Skeletal muscle cell (primary cell): ENCODE measurements around the gene PPP2R3B.
A peak's percentile ranks its signal among the peaks of the same experiment; 100 is the strongest.
"Not testable (repeated sequence)": the region's sequence is repeated elsewhere in the genome, so short reads cannot be mapped to it uniquely, and the experiment has no call there.

Source experiments
- DNase-seq: peaks from one replicate; pipeline ENCODE4 v3.0.0-alpha.2; 2010; ENCODE audit warnings: low read depth
- H3K4me3 ChIP-seq: 2 replicates; pipeline ENCODE4 v1.5.1; 2011; ENCODE audit warnings: low read depth, mild to moderate bottlenecking, control low read depth, low read length, moderate library complexity

Gene PPP2R3B

DNA sequence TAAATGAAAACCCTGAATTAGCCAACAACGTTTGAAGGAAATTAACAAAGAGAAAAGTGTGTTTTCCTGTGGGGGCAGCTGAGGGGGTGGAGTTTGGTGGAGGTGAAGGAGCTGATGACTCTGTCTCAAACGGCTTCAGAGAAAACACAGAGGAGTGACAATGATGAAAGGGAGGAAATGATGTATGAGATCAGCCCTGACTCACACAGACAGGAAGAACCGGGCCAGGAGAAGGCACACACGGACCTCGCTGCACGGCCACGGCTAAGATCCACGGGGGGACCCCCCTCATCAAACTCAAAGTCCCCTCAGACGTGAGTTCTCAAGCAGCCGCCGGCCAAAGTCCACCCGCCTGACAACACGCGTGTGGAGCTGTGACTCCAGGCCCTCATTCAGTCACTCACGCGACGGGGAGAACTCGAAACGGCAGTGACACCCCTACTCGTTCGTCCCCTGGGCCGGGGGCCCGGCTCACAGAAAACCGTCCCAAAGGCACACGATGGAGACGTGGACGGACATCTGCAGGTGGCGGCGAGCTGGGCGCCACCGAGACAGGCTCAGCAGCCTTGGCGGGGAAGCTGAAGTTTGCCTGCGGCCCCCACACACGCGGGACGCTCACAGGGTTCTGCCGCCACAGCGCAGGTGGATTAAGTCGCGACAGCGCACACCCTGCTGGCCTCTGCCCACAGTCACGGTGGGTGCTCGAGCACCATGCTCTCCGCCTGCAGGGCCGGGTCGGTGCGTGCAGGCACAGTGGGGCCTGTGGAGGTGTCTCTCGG, 28.8 kb downstream of the PPP2R3B start:
- no peak overlapping the region for H3K4me3 ChIP-seq
- DNase-seq, result peak; percentile 21

DNA sequence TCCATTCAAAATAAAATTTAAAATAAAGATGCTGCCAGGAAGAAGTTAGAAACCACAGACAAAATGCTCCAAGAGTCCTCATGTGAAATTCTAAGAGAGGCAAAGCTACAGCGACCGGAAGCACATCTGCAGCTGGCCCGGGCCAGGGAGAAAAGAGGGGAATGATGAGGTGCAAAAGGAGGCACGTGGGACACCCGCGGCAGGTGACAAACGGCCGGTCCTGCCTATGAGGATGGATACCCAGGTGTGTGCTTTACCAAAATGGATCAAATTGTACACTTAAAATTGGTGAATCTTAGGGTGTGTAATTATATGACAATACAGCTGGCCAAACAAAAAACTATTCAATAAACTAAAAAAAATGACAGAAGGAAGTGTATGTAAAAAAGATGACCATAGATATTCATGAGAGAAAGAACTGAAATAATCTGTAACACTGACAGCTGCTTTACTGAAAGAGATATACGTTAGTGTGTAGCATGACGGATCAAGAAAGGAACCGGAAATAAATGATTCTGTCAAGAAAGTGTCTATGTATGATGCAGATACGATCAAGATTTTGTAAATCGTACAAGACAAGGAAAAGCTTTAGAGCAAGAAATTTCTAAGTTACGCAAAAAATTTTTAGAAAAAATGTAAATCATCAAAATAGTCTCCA, 29.5 kb downstream of the PPP2R3B start:
- DNase-seq, result no peak
- no peak overlapping the region for H3K4me3 ChIP-seq

DNA sequence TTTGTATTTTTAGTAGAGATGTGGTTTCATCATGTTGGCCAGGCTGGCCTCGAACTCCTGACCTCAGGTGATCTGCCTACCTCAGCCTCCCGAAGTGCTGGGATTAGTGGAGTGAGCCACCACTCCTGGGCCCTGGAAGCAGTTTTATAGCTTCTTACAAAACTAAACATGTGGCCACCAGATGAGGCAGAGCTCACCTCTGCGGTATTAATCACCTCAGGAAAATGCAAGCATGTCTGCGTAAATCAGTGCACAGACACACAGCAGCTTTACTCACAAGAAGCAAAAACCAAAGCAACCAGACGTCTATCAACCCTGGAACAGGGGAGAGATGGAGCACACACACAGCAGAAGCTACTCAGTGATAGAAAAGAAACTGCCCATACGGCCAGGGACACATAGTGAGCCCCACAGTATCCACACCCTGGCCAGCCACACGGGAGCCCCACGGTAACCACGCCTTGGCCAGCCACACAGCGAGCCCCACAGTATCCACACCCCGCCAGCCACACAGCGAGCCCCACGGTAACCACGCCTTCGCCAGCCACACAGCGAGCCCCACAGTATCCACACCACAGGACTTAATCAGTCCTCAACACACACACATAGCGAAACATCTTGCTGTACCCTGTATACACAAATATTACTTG, 30.2 kb downstream of the PPP2R3B start:
- no peak overlapping the region for H3K4me3 ChIP-seq
- peak; percentile 50 for DNase-seq

DNA sequence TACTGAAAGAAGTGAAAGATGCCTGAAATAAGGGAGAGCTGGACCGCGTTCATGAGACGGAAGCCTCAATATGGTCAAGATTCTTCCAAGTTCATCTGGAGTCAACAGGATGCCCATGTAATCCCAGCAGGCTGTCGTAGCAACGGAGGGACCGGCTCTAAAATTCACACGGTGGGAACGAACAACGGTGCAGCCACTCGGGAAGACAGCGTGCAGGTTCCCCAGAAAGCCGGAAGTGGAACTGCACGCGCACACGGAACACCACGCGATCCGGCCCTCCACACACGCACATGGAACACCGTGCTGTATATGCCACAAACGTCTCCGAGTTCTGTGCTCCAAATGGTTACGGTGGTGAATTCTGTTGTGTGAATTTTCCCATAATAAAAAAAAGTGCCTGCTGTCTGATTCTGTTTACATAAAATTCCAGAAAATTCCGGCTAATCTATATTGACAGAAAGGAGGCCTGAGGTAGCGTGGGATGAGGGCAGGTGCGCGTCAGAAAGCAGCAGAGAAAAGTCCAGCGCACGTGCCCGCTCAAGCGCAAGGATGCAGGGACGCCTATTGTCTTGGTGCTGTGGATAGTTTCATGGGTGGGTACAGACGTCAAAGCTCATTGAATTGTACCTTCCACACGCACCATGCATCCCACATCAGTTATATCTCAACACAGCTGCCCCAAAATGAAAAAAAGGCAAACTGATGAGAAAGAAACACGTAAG, 31.2 kb downstream of the PPP2R3B start:
- no peak overlapping the region for H3K4me3 ChIP-seq
- DNase-seq, result no peak

DNA sequence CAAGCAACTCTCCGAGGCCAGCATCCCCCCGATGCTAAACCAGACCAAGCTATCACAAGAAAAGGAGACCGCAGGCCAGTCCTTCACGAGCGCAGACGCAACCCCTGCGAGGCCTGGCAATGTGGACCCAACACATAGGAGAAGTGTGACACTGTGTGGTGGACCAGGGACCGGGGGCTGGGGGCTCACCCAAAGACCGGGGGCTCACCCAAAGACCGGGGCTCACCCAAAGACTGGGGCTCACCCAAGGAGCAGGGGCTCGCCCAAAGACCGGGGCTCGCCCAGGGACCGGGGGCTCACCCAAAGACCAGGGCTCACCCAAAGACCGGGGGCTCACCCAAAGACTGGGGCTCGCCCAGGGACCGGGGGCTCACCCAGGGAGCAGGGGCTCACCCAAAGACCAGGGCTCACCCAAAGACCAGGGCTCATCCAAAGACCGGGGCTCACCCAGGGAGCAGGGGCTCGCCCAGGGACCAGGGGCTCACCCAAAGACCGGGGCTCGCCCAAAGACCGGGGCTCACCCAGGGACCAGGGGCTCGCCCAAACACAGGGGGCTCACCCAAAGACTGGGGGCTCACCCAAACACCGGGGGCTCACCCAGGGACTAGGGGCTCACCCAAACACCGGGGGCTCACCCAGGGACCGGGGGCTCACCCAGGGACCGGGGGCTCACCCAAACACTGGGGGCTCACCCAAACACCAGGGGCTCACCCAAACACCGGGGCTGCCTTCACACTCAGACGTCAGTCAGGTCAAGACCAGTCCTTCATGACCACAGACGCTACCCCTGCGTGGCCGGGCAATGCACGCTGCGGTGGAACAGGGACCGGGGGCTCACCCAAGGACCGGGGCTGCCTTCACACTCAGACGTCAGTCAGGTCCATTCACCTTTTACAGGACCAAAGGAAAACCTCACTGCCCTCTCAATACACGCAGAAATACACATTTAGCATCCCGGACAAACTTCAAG, 32.9 kb downstream of the PPP2R3B start:
- H3K4me3 ChIP-seq, result no peak overlapping the region
- no peak for DNase-seq

DNA sequence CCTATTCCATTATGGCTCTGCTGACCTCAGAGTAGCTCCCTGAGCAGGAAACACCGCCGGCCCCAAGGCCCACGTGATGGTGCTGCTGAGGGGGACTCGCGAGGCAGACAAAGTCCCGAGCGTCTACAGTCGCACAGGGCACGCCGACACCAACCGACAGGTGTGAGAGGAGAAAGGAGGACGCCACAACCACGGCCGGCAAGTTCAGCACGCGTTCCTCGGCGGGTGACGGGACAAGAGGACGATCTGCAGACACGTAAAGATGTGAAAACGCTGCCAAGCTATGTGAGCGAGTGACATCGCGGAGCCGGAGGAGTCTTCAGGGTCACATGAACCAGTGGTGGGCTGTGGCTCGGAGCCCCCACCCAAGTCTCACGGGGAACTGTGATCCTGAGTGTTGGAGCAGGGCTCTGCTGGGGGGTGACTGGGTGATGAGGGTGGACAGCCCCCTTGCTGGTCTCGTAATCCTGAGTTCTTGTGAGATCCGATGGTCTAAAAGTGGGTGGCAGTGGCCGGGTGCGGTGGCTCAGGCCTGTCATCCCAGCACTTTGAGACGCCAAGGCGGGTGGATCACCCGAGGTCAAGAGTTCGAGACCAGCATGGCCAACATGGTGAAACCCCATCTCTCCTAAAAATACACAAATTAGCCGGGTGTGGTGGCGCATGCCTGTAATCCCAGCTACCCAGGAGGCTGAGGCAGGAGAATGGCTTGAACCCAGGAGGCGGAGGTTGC, 34.0 kb downstream of the PPP2R3B start:
- no peak for DNase-seq
- H3K4me3 ChIP-seq, result no peak overlapping the region

DNA sequence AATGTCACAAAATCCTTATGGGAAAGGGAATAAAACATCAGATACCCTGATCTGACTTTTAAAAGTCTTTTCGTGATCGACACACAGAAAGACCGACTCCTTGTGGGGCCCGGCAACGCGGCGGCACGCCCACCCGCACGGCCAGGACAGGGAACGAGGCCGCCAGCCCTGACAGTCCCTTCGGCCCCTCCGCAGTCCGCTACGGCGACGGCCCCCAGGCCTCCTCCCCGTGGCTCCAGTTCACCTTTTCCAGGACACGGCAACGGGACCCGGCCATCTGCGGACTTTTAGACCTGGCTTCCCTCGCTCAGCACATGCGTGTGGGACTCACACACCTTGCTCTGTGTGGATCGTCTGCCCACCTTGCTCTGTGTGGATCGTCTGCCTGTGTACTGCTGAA, 34.5 kb downstream of the PPP2R3B start:
- DNase-seq, result no peak
- no peak overlapping the region for H3K4me3 ChIP-seq

DNA sequence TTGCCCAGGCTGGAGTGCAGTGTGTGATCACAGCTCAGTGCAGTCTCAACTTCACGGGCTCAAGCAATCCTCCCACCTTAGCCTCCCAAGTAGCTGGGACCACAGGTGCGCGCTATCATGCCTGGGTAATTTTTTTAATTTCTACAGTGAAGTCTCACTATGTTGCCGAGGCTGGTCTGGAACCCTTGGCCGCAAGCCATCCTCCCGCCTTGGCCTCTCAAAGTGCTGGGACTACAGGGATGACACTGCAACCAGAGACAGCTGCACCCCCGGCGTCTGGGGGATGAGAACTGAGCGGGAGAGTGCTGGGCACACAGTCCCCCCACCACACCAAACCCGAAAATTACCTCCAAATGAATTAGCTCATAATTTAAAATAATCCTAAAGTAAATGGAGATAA, 35.0 kb downstream of the PPP2R3B start:
- no peak overlapping the region for H3K4me3 ChIP-seq
- DNase-seq, result no peak

DNA sequence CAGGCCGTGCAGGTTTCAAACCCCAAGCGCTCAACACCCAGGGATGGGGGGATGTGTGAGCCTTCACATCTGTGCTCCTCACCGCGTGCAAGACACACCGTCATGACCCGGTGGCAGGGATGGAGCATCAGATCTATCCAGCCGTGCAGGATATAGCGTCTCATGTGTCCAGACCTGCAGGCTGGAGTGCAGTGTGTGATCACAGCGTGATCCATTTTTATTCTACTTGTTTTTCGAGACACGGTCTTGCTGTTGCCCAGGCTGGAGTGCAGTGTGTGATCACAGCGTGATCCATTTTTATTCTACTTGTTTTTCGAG, 35.4 kb downstream of the PPP2R3B start:
- not testable (repeated sequence) for H3K4me3 ChIP-seq, DNase-seq

DNA sequence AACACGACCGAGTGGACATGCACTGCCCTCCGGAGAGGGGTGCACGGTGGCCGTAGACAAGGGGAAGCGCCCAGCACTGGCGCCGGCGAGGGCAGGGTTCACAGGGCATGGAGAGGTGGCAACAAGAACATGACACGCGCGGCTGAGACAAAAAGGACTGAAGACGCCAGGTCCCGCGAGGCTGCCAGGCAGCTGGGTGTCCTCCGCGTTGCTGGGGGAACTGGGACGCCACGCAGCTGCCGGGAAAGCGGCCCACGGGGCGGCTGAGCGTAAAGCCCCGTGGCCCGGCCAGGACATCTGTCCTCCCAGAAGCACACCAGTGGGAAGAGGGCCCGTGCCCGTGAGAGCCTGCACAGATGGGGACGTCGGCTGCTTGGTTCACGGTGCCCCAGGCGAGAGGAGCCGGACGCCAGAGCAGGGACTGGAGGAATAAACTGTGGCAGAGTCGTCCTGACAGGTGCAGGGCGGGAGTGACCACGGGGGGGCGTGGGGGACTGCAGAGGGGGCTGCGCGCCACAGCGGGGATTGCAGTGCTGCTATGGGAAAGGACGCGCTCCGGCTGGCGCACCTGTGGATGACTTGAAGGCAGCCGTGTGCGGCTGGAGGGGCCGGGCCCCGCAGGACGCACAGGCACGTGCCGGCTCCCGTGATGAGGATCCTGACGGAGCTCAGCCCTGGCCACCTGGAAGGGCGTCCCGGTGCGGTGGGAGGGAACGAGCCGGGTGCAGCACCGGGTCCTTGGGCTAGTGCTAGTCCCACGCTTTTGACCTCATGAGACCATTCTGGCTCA, 36.0 kb downstream of the PPP2R3B start:
- no peak overlapping the region for H3K4me3 ChIP-seq
- no peak for DNase-seq

DNA sequence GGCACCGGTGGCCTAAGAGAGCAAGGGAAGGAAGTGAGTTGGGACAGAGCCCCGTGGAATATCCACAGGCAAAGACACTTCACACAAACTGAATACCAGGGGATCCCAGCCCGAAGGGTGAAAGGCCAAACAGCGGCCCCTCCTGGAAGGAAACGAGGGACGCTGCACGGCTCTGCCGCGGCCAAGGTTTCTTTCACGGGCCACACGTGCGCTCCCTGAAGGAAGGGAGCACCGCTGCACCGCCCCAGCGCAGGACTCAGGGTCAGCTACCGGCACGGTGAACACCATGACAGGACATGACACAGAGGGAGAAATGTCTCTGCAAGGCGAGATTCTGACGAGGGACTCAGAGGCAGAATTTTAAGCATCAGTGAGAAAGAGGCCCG, 36.6 kb downstream of the PPP2R3B start:
- no peak for DNase-seq

DNA sequence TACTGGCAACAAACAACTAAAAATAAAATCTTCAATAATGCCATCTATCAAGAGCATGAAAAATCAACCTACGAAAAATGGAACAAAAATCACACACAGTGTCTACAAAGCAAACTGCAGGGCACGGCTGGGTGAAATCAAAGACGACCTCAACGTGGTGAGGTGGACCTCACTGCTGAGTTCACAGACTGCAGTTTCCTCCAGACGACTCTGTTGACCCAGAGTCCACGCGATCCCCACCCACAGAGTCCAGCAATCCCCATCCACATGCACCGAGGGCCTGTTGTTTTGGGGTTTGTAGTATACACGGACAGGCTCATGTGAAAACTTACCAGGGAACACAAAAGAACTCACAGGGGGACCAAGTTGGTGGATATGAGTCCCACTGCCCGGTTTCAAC, 37.0 kb downstream of the PPP2R3B start:
- DNase-seq, result no peak

More for the DNA sequence above, 36.6 kb downstream of the PPP2R3B start:
- H3K4me3 ChIP-seq, result no peak overlapping the region

DNA sequence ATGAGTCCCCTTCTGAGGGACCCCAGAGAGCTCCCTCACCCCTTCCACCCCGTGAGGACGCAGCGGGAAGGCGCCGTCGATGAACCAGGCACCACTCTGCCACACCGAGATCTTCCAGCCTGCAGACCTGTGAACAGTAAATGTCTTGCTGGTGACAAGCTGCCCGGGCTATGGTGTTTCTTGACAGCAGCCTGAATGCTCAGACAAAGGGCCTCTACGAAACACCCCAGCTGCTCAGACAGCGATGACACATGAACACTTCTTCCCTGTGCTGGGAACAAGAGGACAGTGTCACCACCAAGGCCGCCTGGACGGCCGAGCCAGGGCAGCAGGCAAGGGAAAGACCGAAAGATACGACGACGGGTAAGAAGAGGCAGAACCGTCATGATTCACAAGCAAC, 37.5 kb downstream of the PPP2R3B start:
- DNase-seq, result no peak
- H3K4me3 ChIP-seq, result no peak overlapping the region

More for the DNA sequence above, 37.0 kb downstream of the PPP2R3B start:
- no peak overlapping the region for H3K4me3 ChIP-seq

DNA sequence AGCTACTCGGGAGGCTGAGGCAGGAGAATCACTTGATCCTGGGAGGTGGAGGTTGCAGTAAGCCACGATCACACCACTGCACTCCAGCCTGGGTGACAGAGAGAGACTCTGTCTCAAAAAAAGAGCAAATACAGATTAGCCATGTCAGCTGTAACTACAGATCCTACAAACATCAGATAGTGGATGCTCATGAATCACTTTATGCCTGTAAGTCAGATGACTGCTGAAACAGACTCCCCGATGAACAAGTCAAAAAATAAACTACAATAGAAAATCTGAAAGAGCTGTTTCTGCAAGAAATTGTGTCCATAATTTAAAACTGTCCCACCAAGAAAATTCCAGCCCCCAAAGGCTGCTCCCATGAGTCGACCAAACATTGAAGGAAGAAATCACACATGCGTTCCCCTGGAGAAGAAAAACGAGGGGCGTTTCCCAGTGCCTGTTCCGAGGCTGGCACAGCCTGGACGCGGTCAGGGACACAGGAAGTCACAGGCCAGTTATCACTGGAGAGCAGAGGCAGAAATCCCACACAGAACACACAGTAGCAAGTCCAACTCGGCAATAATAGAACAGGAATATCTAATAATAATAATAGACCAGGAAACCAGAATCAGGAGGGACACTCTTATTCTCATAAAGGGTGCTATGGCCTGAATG, 38.1 kb downstream of the PPP2R3B start:
- DNase-seq, result no peak

DNA sequence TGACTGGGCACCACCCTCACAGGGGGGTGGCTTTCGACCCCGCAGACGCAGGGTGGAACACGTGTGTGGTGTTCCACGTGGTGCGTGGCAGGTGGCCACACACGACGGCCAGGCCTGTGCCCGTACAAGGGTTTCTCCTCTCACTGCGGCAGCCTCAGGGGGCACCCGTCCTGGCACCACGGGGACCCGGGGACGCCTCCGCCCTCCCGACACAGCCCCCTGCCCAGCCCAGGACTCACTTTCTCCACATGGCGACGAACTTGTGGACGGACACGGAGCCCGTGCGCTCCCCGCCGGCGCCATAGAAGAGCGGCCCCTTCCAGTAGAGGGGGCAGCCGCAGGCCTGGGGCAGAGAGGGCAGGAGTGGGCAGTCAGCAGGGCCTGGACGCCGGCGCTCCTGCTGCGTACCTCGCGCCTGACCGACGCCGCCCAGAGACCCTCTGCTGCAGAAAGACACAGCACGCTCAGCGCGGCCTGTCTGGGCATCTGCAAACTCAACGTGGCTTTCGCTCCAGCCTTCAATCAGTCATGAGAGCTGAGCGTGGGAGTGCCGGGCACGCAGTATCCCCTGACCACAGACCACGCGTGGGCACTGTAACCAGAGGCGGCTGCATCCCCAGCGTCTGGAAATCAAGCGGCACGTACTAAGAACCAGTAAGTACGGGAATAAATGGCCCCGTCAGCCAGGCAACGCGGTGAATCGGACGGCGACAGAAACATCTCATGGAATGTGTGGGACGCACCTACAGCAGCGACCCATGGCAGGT, 39.2 kb downstream of the PPP2R3B start:
- no peak overlapping the region for H3K4me3 ChIP-seq
- no peak for DNase-seq

More for the DNA sequence above, 38.1 kb downstream of the PPP2R3B start:
- H3K4me3 ChIP-seq, result no peak overlapping the region

DNA sequence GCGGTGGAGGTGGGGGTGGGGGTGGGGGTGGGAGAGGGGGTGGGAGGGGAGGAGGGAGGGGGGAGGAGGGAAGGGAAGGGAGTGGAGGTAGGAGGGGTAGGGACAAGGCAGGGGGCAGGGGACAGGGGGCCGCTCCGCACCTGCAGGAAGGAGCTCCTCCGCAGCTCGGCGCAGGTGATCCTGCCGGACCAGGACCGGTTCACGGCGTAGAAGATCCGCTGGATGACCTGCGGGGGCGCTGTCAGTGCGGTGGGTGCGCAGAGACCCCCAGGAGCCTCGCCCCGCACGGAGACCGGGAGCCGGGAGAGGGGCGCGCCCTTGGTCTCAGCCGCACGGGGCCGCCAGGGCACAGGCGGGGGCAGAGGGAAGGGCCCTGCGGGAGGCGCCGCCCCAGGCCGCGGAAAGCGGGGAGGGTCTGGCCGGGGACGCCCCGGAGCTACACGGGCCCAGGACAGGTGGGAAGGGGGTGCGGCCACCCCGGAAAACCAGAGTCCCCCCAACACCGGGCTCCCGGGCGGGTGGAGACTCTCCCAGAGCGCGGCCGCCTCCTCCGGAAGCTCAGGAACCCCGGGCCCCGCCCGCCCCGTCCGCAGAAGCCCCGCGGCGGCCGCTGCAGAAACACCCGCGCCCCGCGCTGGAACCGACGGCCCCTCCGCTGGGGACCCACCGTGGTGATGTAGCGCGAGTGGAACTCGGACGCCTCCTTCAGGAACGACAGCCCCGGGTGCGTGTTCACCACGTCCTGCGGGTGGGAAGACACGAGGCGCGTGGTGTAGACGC, 40.5 kb downstream of the PPP2R3B start:
- H3K4me3 ChIP-seq, result no peak overlapping the region
- DNase-seq, result no peak
